ENCODE results near the gene DLG2. TPM values are rescaled to one million over a fixed set of nuclear protein-coding genes. Genes with fewer than 3 reads are reported as not detected.

Gene DLG2
- total and polyA plus RNA-seq, 4 donors, result 0.30 to 5.5 (median 0.68) TPM

DNA sequence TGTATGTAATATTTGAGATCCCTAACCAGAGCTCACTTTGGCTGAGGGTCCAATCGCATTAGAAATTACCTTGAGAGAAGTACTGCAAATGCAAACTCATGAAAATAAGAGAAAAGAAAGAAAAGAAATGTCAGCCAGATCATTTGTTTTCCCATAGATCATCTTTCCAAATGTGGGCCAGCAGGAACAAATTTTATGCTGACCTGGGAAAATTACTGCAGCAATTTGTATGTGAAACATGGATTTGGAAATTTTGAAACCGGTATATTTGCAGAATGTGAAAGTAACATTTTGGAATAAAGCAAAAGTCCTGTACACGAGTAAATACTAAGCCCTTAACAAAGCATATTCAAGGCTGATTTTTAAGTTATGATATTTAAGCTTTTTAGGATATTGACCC, 1282.1 kb downstream of the DLG2 start:
- Histone ChIP-seq H3K9ac (ENCODE audit: low read depth in 1 of 2, low read length in 2 of 2) (no peak overlapping the region), H3K27me3 (ENCODE audit: control insufficient read depth in 4 of 4, insufficient read depth in 4 of 4, low read length in 3 of 4) (no peaks in the 10 kb centered on the region), H3K9me3 (ENCODE audit: control insufficient read depth in 4 of 4, low read length in 3 of 4) (no peaks in the 10 kb centered on the region), H3K36me3 (ENCODE audit: control insufficient read depth in 4 of 4, insufficient read depth in 3 of 4, low read depth in 1 of 4, low read length in 3 of 4) (no peaks in the 10 kb centered on the region), H3K27ac (ENCODE audit: low read depth in 1 of 2, low read length in 2 of 2) (no peak overlapping the region), H3K4me1 (ENCODE audit: control insufficient read depth in 4 of 4, insufficient read depth in 4 of 4, low read length in 3 of 4) (no peaks in the 10 kb centered on the region), H3K4me3 (ENCODE audit: low read depth in 1 of 3, low read length in 3 of 3) (no peak overlapping the region)
- 86% methylated on average over 3 of the region's 3 CpGs for WGBS
- no peak for DNase-seq (ENCODE audit: low spot score)
- TF ChIP-seq ATF3 (IDR thresholded peaks at IDR 0.05), result no peak
- no peak for TF ChIP-seq HNF4G (IDR thresholded peaks at IDR 0.05)
- TF ChIP-seq, protein P1, sequence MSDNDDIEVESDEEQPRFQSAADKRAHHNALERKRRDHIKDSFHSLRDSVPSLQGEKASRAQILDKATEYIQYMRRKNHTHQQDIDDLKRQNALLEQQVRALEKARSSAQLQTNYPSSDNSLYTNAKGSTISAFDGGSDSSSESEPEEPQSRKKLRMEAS (IDR thresholded peaks at IDR 0.05), result no peak
- TF ChIP-seq YY1 (IDR thresholded peaks at IDR 0.05), result no peak
- TF ChIP-seq JUND (IDR thresholded peaks at IDR 0.05), result no peak
- no peak for TF ChIP-seq RXRA (IDR thresholded peaks at IDR 0.05)
- no peak for TF ChIP-seq FOXA2 (IDR thresholded peaks at IDR 0.05)

DNA sequence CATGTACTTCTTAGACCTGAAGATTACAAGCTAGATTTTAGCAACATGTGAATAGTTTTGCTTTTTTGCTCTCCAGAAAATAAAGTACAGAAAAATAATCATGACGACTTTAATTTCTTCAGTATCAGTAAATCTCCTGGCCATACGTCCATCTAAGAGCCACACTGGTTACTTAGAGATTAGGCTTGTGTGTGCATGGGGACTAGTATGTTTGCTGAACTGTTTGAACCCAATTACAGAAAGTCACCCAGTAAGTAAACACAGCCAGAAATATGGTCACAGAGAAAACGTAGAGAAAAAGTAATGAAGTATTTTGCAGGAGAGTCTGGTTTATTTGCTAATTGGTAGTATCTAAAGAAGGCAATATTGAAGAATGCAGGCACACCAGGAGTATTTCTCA, 1287.3 kb downstream of the DLG2 start:
- H3K9ac ChIP-seq (ENCODE audit: low read depth in 1 of 2, low read length in 2 of 2), result no peak overlapping the region
- H3K9me3 ChIP-seq (ENCODE audit: control insufficient read depth in 4 of 4, low read length in 3 of 4), result no peaks in the 10 kb centered on the region
- TF ChIP-seq YY1 (IDR thresholded peaks at IDR 0.05) (no peak), RXRA (IDR thresholded peaks at IDR 0.05) (no peak), NR2F2 (IDR thresholded peaks at IDR 0.05) (no peak), SP1 (IDR thresholded peaks at IDR 0.05) (no peak), TAF1 (conservative IDR thresholded peaks at IDR 0.05) (no peak), HNF4A (conservative IDR thresholded peaks at IDR 0.05) (no peak), FOXA1 (IDR thresholded peaks at IDR 0.05) (no peak)
- TF ChIP-seq, protein P1 (IDR thresholded peaks at IDR 0.05), result no peak
- TF ChIP-seq, protein P2, sequence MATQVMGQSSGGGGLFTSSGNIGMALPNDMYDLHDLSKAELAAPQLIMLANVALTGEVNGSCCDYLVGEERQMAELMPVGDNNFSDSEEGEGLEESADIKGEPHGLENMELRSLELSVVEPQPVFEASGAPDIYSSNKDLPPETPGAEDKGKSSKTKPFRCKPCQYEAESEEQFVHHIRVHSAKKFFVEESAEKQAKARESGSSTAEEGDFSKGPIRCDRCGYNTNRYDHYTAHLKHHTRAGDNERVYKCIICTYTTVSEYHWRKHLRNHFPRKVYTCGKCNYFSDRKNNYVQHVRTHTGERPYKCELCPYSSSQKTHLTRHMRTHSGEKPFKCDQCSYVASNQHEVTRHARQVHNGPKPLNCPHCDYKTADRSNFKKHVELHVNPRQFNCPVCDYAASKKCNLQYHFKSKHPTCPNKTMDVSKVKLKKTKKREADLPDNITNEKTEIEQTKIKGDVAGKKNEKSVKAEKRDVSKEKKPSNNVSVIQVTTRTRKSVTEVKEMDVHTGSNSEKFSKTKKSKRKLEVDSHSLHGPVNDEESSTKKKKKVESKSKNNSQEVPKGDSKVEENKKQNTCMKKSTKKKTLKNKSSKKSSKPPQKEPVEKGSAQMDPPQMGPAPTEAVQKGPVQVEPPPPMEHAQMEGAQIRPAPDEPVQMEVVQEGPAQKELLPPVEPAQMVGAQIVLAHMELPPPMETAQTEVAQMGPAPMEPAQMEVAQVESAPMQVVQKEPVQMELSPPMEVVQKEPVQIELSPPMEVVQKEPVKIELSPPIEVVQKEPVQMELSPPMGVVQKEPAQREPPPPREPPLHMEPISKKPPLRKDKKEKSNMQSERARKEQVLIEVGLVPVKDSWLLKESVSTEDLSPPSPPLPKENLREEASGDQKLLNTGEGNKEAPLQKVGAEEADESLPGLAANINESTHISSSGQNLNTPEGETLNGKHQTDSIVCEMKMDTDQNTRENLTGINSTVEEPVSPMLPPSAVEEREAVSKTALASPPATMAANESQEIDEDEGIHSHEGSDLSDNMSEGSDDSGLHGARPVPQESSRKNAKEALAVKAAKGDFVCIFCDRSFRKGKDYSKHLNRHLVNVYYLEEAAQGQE (IDR thresholded peaks at IDR 0.05), result no peak
- TF ChIP-seq, protein P3, sequence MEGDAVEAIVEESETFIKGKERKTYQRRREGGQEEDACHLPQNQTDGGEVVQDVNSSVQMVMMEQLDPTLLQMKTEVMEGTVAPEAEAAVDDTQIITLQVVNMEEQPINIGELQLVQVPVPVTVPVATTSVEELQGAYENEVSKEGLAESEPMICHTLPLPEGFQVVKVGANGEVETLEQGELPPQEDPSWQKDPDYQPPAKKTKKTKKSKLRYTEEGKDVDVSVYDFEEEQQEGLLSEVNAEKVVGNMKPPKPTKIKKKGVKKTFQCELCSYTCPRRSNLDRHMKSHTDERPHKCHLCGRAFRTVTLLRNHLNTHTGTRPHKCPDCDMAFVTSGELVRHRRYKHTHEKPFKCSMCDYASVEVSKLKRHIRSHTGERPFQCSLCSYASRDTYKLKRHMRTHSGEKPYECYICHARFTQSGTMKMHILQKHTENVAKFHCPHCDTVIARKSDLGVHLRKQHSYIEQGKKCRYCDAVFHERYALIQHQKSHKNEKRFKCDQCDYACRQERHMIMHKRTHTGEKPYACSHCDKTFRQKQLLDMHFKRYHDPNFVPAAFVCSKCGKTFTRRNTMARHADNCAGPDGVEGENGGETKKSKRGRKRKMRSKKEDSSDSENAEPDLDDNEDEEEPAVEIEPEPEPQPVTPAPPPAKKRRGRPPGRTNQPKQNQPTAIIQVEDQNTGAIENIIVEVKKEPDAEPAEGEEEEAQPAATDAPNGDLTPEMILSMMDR (IDR thresholded peaks at IDR 0.05; ENCODE audit: low read depth, low read length, missing input control), result no peak
- no peak overlapping the region for H3K4me3 ChIP-seq (ENCODE audit: low read depth in 1 of 3, low read length in 3 of 3)
- 33% methylated on average over 3 of the region's 3 CpGs for WGBS
- DNase-seq (ENCODE audit: low spot score), result no peak
- H3K4me1 ChIP-seq (ENCODE audit: control insufficient read depth in 4 of 4, insufficient read depth in 4 of 4, low read length in 3 of 4), result no peaks in the 10 kb centered on the region
- no peak overlapping the region for H3K27ac ChIP-seq (ENCODE audit: low read depth in 1 of 2, low read length in 2 of 2)
- H3K27me3 ChIP-seq (ENCODE audit: control insufficient read depth in 4 of 4, insufficient read depth in 4 of 4, low read length in 3 of 4), result no peaks in the 10 kb centered on the region
- H3K36me3 ChIP-seq (ENCODE audit: control insufficient read depth in 4 of 4, insufficient read depth in 3 of 4, low read depth in 1 of 4, low read length in 3 of 4), result no peaks in the 10 kb centered on the region
